Natural killer cell treated with Interleukin-12 subunit alpha and Interleukin-12 subunit beta and Interleukin-15 and Interleukin-18, amount 100 ng/mL, for 72 hours (primary cell): ENCODE data around the gene RNU6-9. TPM values are rescaled to one million over a fixed set of nuclear protein-coding genes. Genes with fewer than 3 reads are reported as not detected.
"Not testable (repeated sequence)": the region's sequence is repeated elsewhere in the genome, so short reads cannot be mapped to it uniquely, and the experiment has no call there.

ENCODE experiments used
- ATAC-seq, 2 donors: fragments of 150-1000 bp; cut with Tn5 transposase in 1 of 2; sonication (Bioruptor Pico), chemical (Tn5 transposase) in 1 of 2; 2 replicates each; pipeline ENCODE4 v1.10.0; 2021
- DNase-seq: peaks from one replicate; pipeline ENCODE4 v3.0.0; 2022; ENCODE audit warnings: low spot score
- H3K27ac Mint-ChIP-seq, 2 donors: 1 replicate in 1 of 2; 2 replicates in 1 of 2; pipeline ENCODE4 v1.8.0; 2022; ENCODE audit warnings: mixed read lengths in 2 of 2, mild to moderate bottlenecking in 1 of 2, moderate library complexity in 1 of 2
- H3K27me3 Mint-ChIP-seq, 2 donors: 1 replicate in 1 of 2; 2 replicates in 1 of 2; pipeline ENCODE4 v1.8.0; 2022; ENCODE audit warnings: mixed read lengths in 2 of 2
- H3K36me3 Mint-ChIP-seq: one replicate; pipeline ENCODE4 v1.8.0; 2022; ENCODE audit warnings: mixed read lengths
- H3K4me1 Mint-ChIP-seq, 2 donors: 1 replicate in 1 of 2; 2 replicates in 1 of 2; pipeline ENCODE4 v1.8.0; 2022; ENCODE audit warnings: low read depth in 2 of 2, mixed read lengths in 2 of 2, mild to moderate bottlenecking in 1 of 2
- H3K4me3 Mint-ChIP-seq: one replicate; pipeline ENCODE4 v1.8.0; 2022; ENCODE audit warnings: mixed read lengths
- H3K9me3 Mint-ChIP-seq: 2 replicates; pipeline ENCODE4 v1.8.0; 2022; ENCODE audit warnings: mixed read lengths
- total RNA-seq, 2 donors: library from RNA; stranded (reverse); gene quantifications; one replicate each; pipeline ENCODE4 v1.2.3, GENCODE V29; 2022

The RNU6-9 gene
- total RNA-seq, 2 donors from 2014 or later: not detected

- no peak for DNase-seq
- peaks cover 4% of the 10 kb centered on the region for H3K36me3 Mint-ChIP-seq
- peaks cover 0 to 6% of the 10 kb centered on the region in 2 donors for H3K4me1 Mint-ChIP-seq
- H3K27ac Mint-ChIP-seq: no peak overlapping the region
- no peak for ATAC-seq
- no peaks in the 10 kb centered on the region for H3K9me3 Mint-ChIP-seq
- H3K4me3 Mint-ChIP-seq: no peak overlapping the region
- H3K27me3 Mint-ChIP-seq: no peaks in the 10 kb centered on the region
These were observed 24.6 kb upstream of the RNU6-9 start for GRCh38 chr19:868458-869244.

- Mint-ChIP-seq H3K4me3 (no peak overlapping the region), H3K9me3 (no peaks in the 10 kb centered on the region), H3K27ac (no peak overlapping the region)
These were observed 23.8 kb upstream of the RNU6-9 start for GRCh38 chr19:869245-870177.

DNA sequence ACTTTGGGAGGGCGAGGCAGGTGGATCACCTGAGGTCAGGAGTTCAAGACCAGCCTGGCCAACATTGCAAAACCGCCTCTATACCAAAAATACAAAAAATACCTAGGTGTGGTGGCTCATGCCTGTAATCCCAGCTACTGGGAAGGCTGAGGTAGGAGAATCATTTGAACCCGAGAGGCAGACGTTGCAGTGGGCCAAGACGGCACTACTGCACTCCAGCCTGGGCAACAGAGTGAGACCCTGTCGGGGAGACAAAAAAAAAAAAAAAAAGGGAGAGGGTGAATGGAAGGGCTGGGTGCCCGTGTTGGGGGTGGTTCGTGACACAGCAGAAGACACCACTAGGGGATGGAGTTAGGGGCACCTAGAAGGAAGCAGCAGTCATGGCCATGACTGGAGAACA is 23.0 kb upstream of the RNU6-9 start:
- peaks cover 4% of the 10 kb centered on the region for H3K36me3 Mint-ChIP-seq
- no peak overlapping the region for H3K27ac Mint-ChIP-seq
- DNase-seq (no peak), ATAC-seq (no peak)
- peaks cover 0 to 6% of the 10 kb centered on the region in 2 donors for H3K4me1 Mint-ChIP-seq
- no peaks in the 10 kb centered on the region for H3K27me3 Mint-ChIP-seq
- no peaks in the 10 kb centered on the region for H3K9me3 Mint-ChIP-seq
- no peak overlapping the region for H3K4me3 Mint-ChIP-seq

More at GRCh38 chr19:869245-870177, 23.8 kb upstream of the RNU6-9 start:
- DNase-seq (no peak), ATAC-seq (no peak)
- no peaks in the 10 kb centered on the region for H3K27me3 Mint-ChIP-seq
- peaks cover 0 to 6% of the 10 kb centered on the region in 2 donors for H3K4me1 Mint-ChIP-seq
- H3K36me3 Mint-ChIP-seq: peaks cover 4% of the 10 kb centered on the region

- ATAC-seq: no peak
- peaks cover 0 to 6% of the 10 kb centered on the region in 2 donors for H3K4me1 Mint-ChIP-seq
- no peaks in the 10 kb centered on the region for H3K9me3 Mint-ChIP-seq
- H3K36me3 Mint-ChIP-seq: peaks cover 4% of the 10 kb centered on the region
- no peak overlapping the region for H3K4me3 Mint-ChIP-seq
- DNase-seq: no peak
- H3K27ac Mint-ChIP-seq: no peak overlapping the region
- no peaks in the 10 kb centered on the region for H3K27me3 Mint-ChIP-seq
These were observed 22.3 kb upstream of the RNU6-9 start for GRCh38 chr19:870963-871401.

DNA sequence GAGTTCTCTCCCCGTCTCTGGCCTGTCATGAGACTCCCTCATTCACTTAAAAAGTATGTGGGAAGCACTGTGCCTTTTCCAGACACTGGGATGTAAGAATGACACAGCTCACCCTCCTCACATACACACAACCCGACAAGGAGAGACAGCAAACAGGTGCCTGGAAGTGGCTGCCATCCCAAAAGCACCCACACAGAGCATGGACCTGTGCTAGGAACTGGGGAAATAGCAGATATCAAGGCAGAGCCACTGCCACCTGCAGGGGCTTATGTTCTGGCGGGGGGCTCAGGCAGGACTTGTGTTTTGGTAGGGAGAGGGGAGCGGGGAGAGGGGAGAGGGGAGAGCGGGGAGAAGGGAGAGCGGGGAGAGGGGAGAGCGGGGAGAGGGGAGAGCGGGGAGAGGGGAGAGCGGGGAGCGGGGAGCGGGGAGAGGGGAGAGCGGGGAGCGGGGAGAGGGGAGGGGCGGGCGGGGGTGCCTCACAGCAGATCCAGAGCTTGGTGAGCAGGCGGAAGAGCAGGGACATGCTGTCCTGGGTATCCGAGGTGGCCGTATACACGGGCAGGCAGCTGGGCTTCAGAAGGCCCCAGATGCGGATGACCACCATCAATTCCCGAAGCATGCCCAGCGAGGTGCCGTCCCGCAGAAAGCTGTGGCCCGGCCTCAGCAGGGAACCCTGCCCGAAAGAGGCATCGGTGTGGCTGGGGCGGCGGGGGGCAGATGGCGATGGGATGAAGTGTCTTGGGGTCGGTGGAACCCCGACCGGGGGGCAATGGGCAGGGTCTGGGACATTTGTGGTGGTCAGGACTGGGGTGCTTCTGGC is 21.6 kb upstream of the RNU6-9 start:
- H3K4me1 Mint-ChIP-seq: peaks cover 0 to 6% of the 10 kb centered on the region in 2 donors
- ATAC-seq (no peak), DNase-seq (no peak)
- no peak overlapping the region for H3K27ac Mint-ChIP-seq
- no peaks in the 10 kb centered on the region for H3K9me3 Mint-ChIP-seq
- H3K27me3 Mint-ChIP-seq: no peaks in the 10 kb centered on the region
- no peak overlapping the region for H3K4me3 Mint-ChIP-seq
- H3K36me3 Mint-ChIP-seq: peaks cover 4% of the 10 kb centered on the region

GRCh38 chr19:872266-872951 is 20.9 kb upstream of the RNU6-9 start:
- Mint-ChIP-seq H3K4me3 (no peak overlapping the region), H3K4me1 (peaks cover 0 to 4% of the 10 kb centered on the region in 2 donors), H3K36me3 (peaks cover 3% of the 10 kb centered on the region), H3K9me3 (no peaks in the 10 kb centered on the region), H3K27me3 (no peaks in the 10 kb centered on the region), H3K27ac (no peak overlapping the region)
- DNase-seq: peak; percentile 72
- peak; percentile 74 for ATAC-seq

DNA sequence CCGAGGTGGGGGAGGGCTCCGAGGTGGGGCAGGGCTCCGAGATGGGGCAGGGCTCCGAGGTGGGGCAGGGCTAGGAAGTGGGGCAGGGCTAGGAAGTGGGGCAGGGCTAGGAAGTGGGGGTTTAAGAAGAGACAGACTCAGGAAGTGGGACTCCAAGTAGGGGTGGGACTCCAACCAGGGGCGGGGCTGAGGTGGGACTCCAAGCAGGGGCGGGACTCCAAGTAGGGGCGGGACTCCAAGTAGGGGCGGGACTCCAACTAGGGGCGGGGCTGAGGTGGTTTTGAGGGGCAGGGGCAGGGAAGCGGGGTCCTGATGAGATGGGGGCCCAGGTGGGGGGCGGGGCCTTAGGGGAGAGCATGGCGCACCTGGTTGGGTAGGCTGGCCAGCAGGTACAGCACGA is 20.2 kb upstream of the RNU6-9 start:
- peak; percentile 80 to 89 for ATAC-seq
- Mint-ChIP-seq H3K36me3 (no peaks in the 10 kb centered on the region), H3K27me3 (no peaks in the 10 kb centered on the region), H3K4me1 (peaks cover 0 to 2% of the 10 kb centered on the region in 2 donors), H3K4me3 (no peak overlapping the region), H3K9me3 (no peaks in the 10 kb centered on the region), H3K27ac (no peak overlapping the region)
- no peak for DNase-seq

GRCh38 chr19:873561-874041 is 19.7 kb upstream of the RNU6-9 start:
- DNase-seq (no peak), ATAC-seq (no peak)
- H3K27me3 Mint-ChIP-seq: no peaks in the 10 kb centered on the region
- H3K4me3 Mint-ChIP-seq: no peak overlapping the region
- H3K27ac Mint-ChIP-seq: no peak overlapping the region
- no peaks in the 10 kb centered on the region for H3K36me3 Mint-ChIP-seq
- peaks cover 0 to 2% of the 10 kb centered on the region in 2 donors for H3K4me1 Mint-ChIP-seq
- no peaks in the 10 kb centered on the region for H3K9me3 Mint-ChIP-seq

DNA sequence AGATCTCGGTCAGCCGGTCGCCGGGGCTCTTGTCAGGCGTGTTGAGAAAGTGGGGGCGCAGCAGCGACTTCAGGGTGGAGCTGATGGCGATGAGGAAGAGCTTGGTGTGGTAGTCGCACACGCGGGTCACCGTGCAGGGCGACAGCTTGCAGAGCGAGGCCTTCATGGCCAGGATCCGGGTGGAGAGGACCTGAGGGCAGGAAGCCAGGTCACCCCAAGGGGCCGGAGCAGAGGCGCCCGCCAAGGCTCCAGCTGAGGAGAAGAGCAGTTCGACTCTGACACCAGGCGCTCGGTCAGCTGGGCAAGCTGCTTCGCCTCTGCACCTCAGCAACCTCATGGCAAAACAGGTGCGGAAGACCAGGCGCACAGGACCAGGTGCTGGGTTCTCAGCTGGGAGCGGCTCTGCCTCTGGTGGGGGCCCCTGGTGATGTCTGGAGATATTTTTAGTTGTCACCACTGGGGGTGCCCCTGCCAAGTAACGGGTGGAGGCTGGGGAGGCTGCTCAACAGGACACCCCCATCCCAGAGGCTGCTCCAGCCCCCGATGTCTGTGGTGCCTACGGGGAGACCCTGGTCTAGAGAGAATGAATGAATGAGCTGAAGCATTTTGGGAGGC is 17.9 kb upstream of the RNU6-9 start:
- no peaks in the 10 kb centered on the region for H3K36me3 Mint-ChIP-seq
- ATAC-seq: no peak
- DNase-seq: no peak
- peaks cover 0 to 2% of the 10 kb centered on the region in 2 donors for H3K4me1 Mint-ChIP-seq
- H3K4me3 Mint-ChIP-seq: no peak overlapping the region
- no peaks in the 10 kb centered on the region for H3K9me3 Mint-ChIP-seq
- no peak overlapping the region for H3K27ac Mint-ChIP-seq
- H3K27me3 Mint-ChIP-seq: no peaks in the 10 kb centered on the region

DNA sequence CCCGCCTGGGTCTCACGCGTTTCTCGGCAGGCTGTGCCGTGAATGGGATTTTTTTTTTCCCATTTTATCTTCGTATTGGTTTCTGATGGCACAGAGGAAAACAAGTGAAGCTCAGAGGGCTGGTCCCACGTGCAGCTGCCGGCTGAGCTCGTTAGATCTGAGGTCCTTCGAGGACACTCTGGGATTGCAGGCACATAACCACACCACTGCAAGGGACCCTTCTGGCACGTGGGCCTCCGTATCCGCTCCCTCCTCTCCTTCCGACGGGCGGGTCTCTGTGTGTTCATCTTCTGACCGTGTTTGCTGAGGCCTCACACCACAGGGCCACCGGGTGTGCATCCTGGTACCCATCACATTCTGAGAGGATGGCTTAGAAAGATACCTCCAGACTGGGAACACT is 17.2 kb upstream of the RNU6-9 start:
- H3K9me3 Mint-ChIP-seq: no peaks in the 10 kb centered on the region
- H3K27me3 Mint-ChIP-seq: no peaks in the 10 kb centered on the region
- no peak overlapping the region for H3K4me3 Mint-ChIP-seq
- DNase-seq (no peak), ATAC-seq (no peak)
- no peak overlapping the region for H3K27ac Mint-ChIP-seq
- peaks cover 0 to 2% of the 10 kb centered on the region in 2 donors for H3K4me1 Mint-ChIP-seq
- no peaks in the 10 kb centered on the region for H3K36me3 Mint-ChIP-seq

DNA sequence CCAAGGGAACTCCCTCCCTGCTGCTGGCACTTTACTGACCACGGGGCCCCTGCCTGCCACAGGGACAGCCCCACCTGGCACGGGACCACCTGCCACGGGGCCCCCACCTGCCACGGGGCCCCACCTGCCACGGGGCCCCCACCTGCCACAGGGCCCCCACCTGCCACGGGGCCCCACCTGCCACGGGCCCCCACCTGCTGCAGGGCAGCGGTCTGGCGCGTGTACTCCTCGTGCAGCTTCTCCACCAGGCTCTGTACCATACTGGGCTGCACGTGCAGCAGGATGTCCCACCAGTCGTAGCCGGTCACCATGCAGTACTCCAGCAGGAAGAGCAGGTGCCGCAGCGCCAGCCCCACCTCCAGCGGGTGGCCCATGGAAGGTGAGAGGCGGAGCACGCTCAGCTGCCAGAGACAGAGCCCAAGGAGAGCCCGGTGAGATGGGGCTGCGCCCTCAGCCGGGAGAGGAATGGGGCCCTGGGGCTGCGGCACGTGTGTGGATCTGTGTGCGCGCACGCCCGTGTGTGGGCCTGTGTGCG is 16.4 kb upstream of the RNU6-9 start:
- H3K27me3 Mint-ChIP-seq: no peaks in the 10 kb centered on the region
- no peak for ATAC-seq

DNA sequence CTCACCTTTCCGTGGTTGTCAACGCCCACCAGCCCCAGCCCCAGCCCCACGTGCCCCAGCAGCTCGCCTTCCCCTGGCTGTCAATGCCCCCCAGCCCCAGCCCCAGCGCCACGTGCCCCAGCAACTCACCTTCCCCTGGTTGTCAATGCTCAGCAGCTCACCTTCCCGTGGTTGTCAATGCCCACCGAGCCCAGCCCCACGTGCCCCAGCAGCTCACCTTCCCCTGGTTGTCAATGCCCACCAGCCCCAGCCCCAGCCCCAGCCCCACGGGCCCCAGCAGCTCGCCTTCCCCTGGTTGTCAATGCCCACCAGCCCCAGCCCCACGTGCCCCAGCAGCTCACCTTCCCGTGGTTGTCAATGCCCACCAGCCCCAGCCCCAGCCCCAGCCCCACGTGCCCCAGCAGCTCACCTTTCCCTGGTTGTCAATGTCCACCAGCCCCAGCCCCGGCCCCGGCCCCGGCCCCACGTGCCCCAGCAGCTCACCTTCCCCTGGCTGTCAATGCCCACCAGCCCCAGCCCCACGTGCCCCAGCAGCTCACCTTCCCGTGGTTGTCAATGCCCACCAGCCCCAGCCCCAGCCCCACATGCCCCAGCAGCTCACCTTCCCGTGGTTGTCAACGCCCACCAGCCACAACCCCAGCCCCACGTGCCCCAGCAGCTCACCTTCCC is 15.2 kb upstream of the RNU6-9 start:
- H3K27me3 Mint-ChIP-seq, H3K27ac Mint-ChIP-seq, H3K4me1 Mint-ChIP-seq, DNase-seq, H3K9me3 Mint-ChIP-seq, H3K4me3 Mint-ChIP-seq, H3K36me3 Mint-ChIP-seq, ATAC-seq: not testable (repeated sequence)

More for the DNA sequence above, 16.4 kb upstream of the RNU6-9 start:
- H3K27ac Mint-ChIP-seq: no peak overlapping the region
- peaks cover 0 to 2% of the 10 kb centered on the region in 2 donors for H3K4me1 Mint-ChIP-seq
- no peaks in the 10 kb centered on the region for H3K36me3 Mint-ChIP-seq
- H3K4me3 Mint-ChIP-seq: no peak overlapping the region
- no peak for DNase-seq
- H3K9me3 Mint-ChIP-seq: no peaks in the 10 kb centered on the region
